Measurements from ENCODE around the gene ANKS4B.
A peak's percentile ranks its signal among the peaks of the same experiment; 100 is the strongest.

Gene ANKS4B

GRCh38 chr16:21301168-21301894 lies 67.8 kb downstream of the ANKS4B start:
- peak; percentile 3 to 12 for DNase-seq

- no peak for DNase-seq
These were observed 68.4 kb downstream of the ANKS4B start for GRCh38 chr16:21301895-21302291.

GRCh38 chr16:21302454-21302853 lies 69.0 kb downstream of the ANKS4B start:
- DNase-seq = no peak

- no peak for DNase-seq
These were observed 69.5 kb downstream of the ANKS4B start for GRCh38 chr16:21302898-21303528.

All from NCI-H187 (cell line).